ENCODE measurements around the gene CD247. TPM values are rescaled to one million over a fixed set of nuclear protein-coding genes. Genes with fewer than 3 reads are reported as not detected.

Gene CD247
- total and polyA plus RNA-seq, 2 of the 4 experiments (the other 2 are of a cell fraction) = not detected

DNA sequence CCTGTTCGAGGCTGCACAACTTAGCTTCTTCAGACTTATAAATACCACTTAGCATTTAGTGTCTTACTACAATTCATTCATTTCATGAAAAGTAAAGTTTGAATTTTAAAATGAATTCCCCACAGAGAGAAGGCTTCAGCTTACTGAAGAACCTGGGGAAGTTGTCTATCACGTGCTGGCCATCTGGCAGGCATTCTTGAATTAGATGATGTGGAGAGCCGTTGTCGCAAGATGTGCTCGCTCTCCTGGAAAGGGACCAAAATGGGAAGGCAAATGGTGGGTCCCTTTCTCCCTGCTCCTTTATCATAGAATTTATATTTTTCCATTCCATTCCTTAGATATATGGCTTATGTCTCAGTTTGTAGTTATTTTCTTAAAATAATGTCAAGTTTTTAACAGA, 90.5 kb downstream of the CD247 start:
- ATAC-seq (ENCODE audit: low read depth) (no peak), DNase-seq (no peak)
- Histone ChIP-seq H4K5ac (ENCODE audit: low read depth, low read length) (no peak overlapping the region), H3K27me3 (ENCODE audit: control insufficient read depth, insufficient read depth, low read length) (no peaks in the 10 kb centered on the region; the same call in 1 of the 2 replicates), H3K9ac (ENCODE audit: low read depth, low read length) (no peak overlapping the region), H3K4me1 (ENCODE audit: control insufficient read depth, insufficient read depth, low read length) (no peaks in the 10 kb centered on the region; the same call in 1 of the 2 replicates), H3K14ac (replicated peaks; ENCODE audit: low read depth, low read length) (no peak overlapping the region), H3K36me3 (ENCODE audit: control insufficient read depth, insufficient read depth, low read length) (no peaks in the 10 kb centered on the region), H2AFZ (replicated peaks; ENCODE audit: low read length, poor library complexity) (no peak overlapping the region), H4K8ac (ENCODE audit: low read depth in 2 of 2, low read length in 2 of 2) (no peak overlapping the region), H3K23ac (ENCODE audit: low read depth, low read length) (no peak overlapping the region), H3K18ac (ENCODE audit: low read depth, low read length) (no peak overlapping the region), H3K9me1 (ENCODE audit: insufficient read depth, low read length) (no peaks in the 10 kb centered on the region), H2BK120ac (ENCODE audit: low read depth, low read length) (no peak overlapping the region), H3K27ac (ENCODE audit: insufficient read depth, low read length) (no peak overlapping the region), H3K4ac (ENCODE audit: low read depth, low read length) (no peak overlapping the region), H3K4me3 (ENCODE audit: insufficient read depth, low read depth, low read length) (no peak overlapping the region), H3K4me2 (ENCODE audit: low read depth, low read length) (no peak overlapping the region), H2AK5ac (ENCODE audit: low read depth, low read length) (no peak overlapping the region), H2BK15ac (ENCODE audit: low read depth, low read length) (no peak overlapping the region), H3K79me1 (ENCODE audit: low read depth in 1 of 2, low read length in 2 of 2) (no peaks in the 10 kb centered on the region), H3K56ac (ENCODE audit: extremely low read depth, insufficient read depth, low read length) (no peak overlapping the region), H4K20me1 (ENCODE audit: insufficient read depth, low read length) (no peaks in the 10 kb centered on the region), H3K9me3 (ENCODE audit: control insufficient read depth, insufficient read depth, low read length) (no peaks in the 10 kb centered on the region), H2BK20ac (ENCODE audit: low read depth, low read length) (no peak overlapping the region), H4K91ac (ENCODE audit: insufficient read depth, low read depth, low read length) (no peak overlapping the region), H2AK9ac (replicated peaks; ENCODE audit: low read depth, low read length, poor library complexity) (no peak overlapping the region), H2BK5ac (ENCODE audit: low read depth, low read length, poor library complexity, severe bottlenecking) (no peak overlapping the region)
- WGBS, 2 experiments (ENCODE audit: extremely low coverage in 2 of 2, insufficient read length in 1 of 2) = no CpG with 5 or more reads among the region's 5 CpGs
- ChIA-PET CTCF (interaction anchor here (0.6 kb wide), 1 partner anchor 50 kb away, joined by 3 read pairs; no protein-coding TSS in a partner anchor), POLR2A (ENCODE audit: unreplicated experiment) (interaction anchor here (0.6 kb wide), 1 partner anchor 208 kb away, joined by 15 read pairs; no protein-coding TSS in a partner anchor)
- dilution Hi-C loops (cut with HindIII; ENCODE audit: low sequenced_read_pairs, unreplicated experiment) (loop anchor here (25.0 kb wide), 1 partner anchor 166 kb away; no protein-coding TSS in a partner anchor), in situ Hi-C loops (cut with MboI; ENCODE audit: low sequenced_read_pairs) (loop anchor here (10.0 kb wide), 1 partner anchor 57 kb away; no protein-coding TSS in a partner anchor), intact Hi-C loops (cut with micrococcal nuclease) (no loop called here)
- TF ChIP-seq MXI1 (IDR thresholded peaks at IDR 0.05; ENCODE audit: borderline replicate concordance, low read depth, low read length) (no peak), SMC3 (IDR thresholded peaks at IDR 0.05; ENCODE audit: low read depth, low read length) (no peak), RCOR1 (IDR thresholded peaks at IDR 0.05; ENCODE audit: insufficient replicate concordance, low read length) (no peak), MAFK (IDR thresholded peaks at IDR 0.05; ENCODE audit: low read depth, low read length) (no peak), CEBPB (IDR thresholded peaks at IDR 0.05; ENCODE audit: low read depth, low read length) (no peak), BHLHE40 (IDR thresholded peaks at IDR 0.05; ENCODE audit: low read depth, low read length) (no peak), MAZ (IDR thresholded peaks at IDR 0.05; ENCODE audit: borderline replicate concordance, low read depth, low read length) (no peak), RFX5 (IDR thresholded peaks at IDR 0.05; ENCODE audit: low read depth, low read length) (no peak), FOS (IDR thresholded peaks at IDR 0.05; ENCODE audit: low read depth, low read length) (no peak), NFE2L2 (IDR thresholded peaks at IDR 0.05; ENCODE audit: low read depth, low read length) (no peak), CHD1 (IDR thresholded peaks at IDR 0.05; ENCODE audit: low read depth, low read length) (no peak), RAD21 (IDR thresholded peaks at IDR 0.05; ENCODE audit: low read length) (no peak), POLR2A (IDR thresholded peaks at IDR 0.05; ENCODE audit: low read depth, low read length) (no peak)
- TF ChIP-seq, protein P1, sequence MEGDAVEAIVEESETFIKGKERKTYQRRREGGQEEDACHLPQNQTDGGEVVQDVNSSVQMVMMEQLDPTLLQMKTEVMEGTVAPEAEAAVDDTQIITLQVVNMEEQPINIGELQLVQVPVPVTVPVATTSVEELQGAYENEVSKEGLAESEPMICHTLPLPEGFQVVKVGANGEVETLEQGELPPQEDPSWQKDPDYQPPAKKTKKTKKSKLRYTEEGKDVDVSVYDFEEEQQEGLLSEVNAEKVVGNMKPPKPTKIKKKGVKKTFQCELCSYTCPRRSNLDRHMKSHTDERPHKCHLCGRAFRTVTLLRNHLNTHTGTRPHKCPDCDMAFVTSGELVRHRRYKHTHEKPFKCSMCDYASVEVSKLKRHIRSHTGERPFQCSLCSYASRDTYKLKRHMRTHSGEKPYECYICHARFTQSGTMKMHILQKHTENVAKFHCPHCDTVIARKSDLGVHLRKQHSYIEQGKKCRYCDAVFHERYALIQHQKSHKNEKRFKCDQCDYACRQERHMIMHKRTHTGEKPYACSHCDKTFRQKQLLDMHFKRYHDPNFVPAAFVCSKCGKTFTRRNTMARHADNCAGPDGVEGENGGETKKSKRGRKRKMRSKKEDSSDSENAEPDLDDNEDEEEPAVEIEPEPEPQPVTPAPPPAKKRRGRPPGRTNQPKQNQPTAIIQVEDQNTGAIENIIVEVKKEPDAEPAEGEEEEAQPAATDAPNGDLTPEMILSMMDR (conservative IDR thresholded peaks at IDR 0.05; ENCODE audit: low read depth, low read length) = no peak
- TF ChIP-seq, protein P2, sequence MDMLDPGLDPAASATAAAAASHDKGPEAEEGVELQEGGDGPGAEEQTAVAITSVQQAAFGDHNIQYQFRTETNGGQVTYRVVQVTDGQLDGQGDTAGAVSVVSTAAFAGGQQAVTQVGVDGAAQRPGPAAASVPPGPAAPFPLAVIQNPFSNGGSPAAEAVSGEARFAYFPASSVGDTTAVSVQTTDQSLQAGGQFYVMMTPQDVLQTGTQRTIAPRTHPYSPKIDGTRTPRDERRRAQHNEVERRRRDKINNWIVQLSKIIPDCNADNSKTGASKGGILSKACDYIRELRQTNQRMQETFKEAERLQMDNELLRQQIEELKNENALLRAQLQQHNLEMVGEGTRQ (IDR thresholded peaks at IDR 0.05; ENCODE audit: low read depth, low read length) = no peak
- TF ChIP-seq, protein P3, sequence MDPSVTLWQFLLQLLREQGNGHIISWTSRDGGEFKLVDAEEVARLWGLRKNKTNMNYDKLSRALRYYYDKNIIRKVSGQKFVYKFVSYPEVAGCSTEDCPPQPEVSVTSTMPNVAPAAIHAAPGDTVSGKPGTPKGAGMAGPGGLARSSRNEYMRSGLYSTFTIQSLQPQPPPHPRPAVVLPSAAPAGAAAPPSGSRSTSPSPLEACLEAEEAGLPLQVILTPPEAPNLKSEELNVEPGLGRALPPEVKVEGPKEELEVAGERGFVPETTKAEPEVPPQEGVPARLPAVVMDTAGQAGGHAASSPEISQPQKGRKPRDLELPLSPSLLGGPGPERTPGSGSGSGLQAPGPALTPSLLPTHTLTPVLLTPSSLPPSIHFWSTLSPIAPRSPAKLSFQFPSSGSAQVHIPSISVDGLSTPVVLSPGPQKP (IDR thresholded peaks at IDR 0.05; ENCODE audit: borderline replicate concordance, low read depth, low read length) = no peak
- no TSS peak for BruUV-seq (replicated peaks)
